HEK293 (cell line): ENCODE data around the gene AOAH.

Source experiments
- EGR2 ChIP-seq: fragments of 450-650 bp; formaldehyde crosslinking; IDR thresholded peaks from 2 replicates; pipeline ENCODE4 v1.5.1; 2016; ENCODE audit warnings: low read depth, missing biosample characterization, missing genetic modification characterization
- GFI1B ChIP-seq: fragments of 450-650 bp; formaldehyde crosslinking; IDR thresholded peaks from 2 replicates; pipeline ENCODE4 v1.5.1; 2016; ENCODE audit warnings: missing biosample characterization, missing genetic modification characterization
- GLI4 ChIP-seq: fragments of 450-650 bp; formaldehyde crosslinking; IDR thresholded peaks from 2 replicates; pipeline ENCODE4 v1.5.1; 2016; ENCODE audit warnings: missing biosample characterization, missing genetic modification characterization
- HOXA7 ChIP-seq: sonication (generic); formaldehyde crosslinking; IDR thresholded peaks from 2 replicates; pipeline ENCODE4 v1.8.1; 2022; ENCODE audit warnings: missing genetic modification reagents, borderline replicate concordance
- KLF17 ChIP-seq: fragments of 450-650 bp; formaldehyde crosslinking; IDR thresholded peaks from 2 replicates; pipeline ENCODE4 v1.5.1; 2016; ENCODE audit warnings: missing biosample characterization, missing genetic modification characterization
- PRDM6 ChIP-seq: fragments of 450-650 bp; formaldehyde crosslinking; IDR thresholded peaks from 2 replicates; pipeline ENCODE4 v1.5.1; 2017; ENCODE audit warnings: missing biosample characterization, missing genetic modification characterization
- ZEB2 ChIP-seq: fragments of 450-650 bp; formaldehyde crosslinking; IDR thresholded peaks from 2 replicates; pipeline ENCODE4 v1.5.1; 2016; ENCODE audit warnings: missing biosample characterization, missing genetic modification characterization
- ZNF175 ChIP-seq: fragments of 450-650 bp; formaldehyde crosslinking; IDR thresholded peaks from 2 replicates; pipeline ENCODE4 v1.5.1; 2016; ENCODE audit warnings: missing biosample characterization, missing genetic modification characterization
- ZNF18 ChIP-seq: fragments of 450-650 bp; formaldehyde crosslinking; IDR thresholded peaks from 2 replicates; pipeline ENCODE4 v1.5.1; 2016; ENCODE audit warnings: missing biosample characterization, missing genetic modification characterization
- ZNF311 ChIP-seq: fragments of 450-650 bp; formaldehyde crosslinking; IDR thresholded peaks from 2 replicates; pipeline ENCODE4 v1.5.1; 2017; ENCODE audit warnings: missing biosample characterization, missing genetic modification characterization, borderline replicate concordance
- ZNF350 ChIP-seq: fragments of 450-650 bp; formaldehyde crosslinking; IDR thresholded peaks from 2 replicates; pipeline ENCODE4 v1.5.0; 2017; ENCODE audit warnings: missing biosample characterization, mild to moderate bottlenecking, missing genetic modification characterization
- ZNF366 ChIP-seq: fragments of 450-650 bp; formaldehyde crosslinking; conservative IDR thresholded peaks from 2 replicates; pipeline ENCODE4 v1.5.1; 2016; ENCODE audit warnings: missing biosample characterization, missing genetic modification characterization
- ZNF416 ChIP-seq: fragments of 450-650 bp; formaldehyde crosslinking; IDR thresholded peaks from 2 replicates; pipeline ENCODE4 v1.5.1; 2016; ENCODE audit warnings: missing biosample characterization, missing genetic modification characterization
- ZNF449 ChIP-seq: fragments of 450-650 bp; formaldehyde crosslinking; IDR thresholded peaks from 2 replicates; pipeline ENCODE4 v1.5.1; 2017; ENCODE audit warnings: missing biosample characterization, mild to moderate bottlenecking, missing genetic modification characterization, moderate library complexity
- ZNF48 ChIP-seq: fragments of 450-650 bp; formaldehyde crosslinking; IDR thresholded peaks from 2 replicates; pipeline ENCODE4 v1.5.1; 2016; ENCODE audit warnings: missing biosample characterization, missing genetic modification characterization
- ZNF558 ChIP-seq: fragments of 450-650 bp; formaldehyde crosslinking; IDR thresholded peaks from 2 replicates; pipeline ENCODE4 v1.5.1; 2016; ENCODE audit warnings: missing biosample characterization, missing genetic modification characterization
- ZNF585B ChIP-seq: fragments of 450-650 bp; formaldehyde crosslinking; IDR thresholded peaks from 2 replicates; pipeline ENCODE4 v1.5.1; 2016; ENCODE audit warnings: missing biosample characterization, missing genetic modification characterization
- ZNF596 ChIP-seq: fragments of 450-650 bp; IDR thresholded peaks from 2 replicates; pipeline ENCODE4 v1.5.0; 2018; ENCODE audit warnings: missing biosample characterization, mild to moderate bottlenecking, missing genetic modification characterization, moderate library complexity
- ZNF621 ChIP-seq: fragments of 450-650 bp; formaldehyde crosslinking; IDR thresholded peaks from 2 replicates; pipeline ENCODE4 v1.5.1; 2017; ENCODE audit warnings: missing biosample characterization, missing genetic modification characterization
- ZNF624 ChIP-seq: fragments of 450-650 bp; formaldehyde crosslinking; IDR thresholded peaks from 2 replicates; pipeline ENCODE4 v1.5.1; 2017; ENCODE audit warnings: missing biosample characterization, missing genetic modification characterization
- ZNF645 ChIP-seq: fragments of 450-650 bp; formaldehyde crosslinking; IDR thresholded peaks from 2 replicates; pipeline ENCODE4; 2016; ENCODE audit warnings: missing biosample characterization, missing genetic modification characterization
- ZNF660 ChIP-seq: fragments of 450-650 bp; IDR thresholded peaks from 2 replicates; pipeline ENCODE4 v1.5.1; 2018; ENCODE audit warnings: missing biosample characterization, mild to moderate bottlenecking, missing genetic modification characterization
- ZNF670 ChIP-seq: fragments of 450-650 bp; formaldehyde crosslinking; IDR thresholded peaks from 2 replicates; pipeline ENCODE4 v1.5.1; 2016; ENCODE audit warnings: missing biosample characterization, missing genetic modification characterization, low read depth
- ZNF677 ChIP-seq: fragments of 450-650 bp; IDR thresholded peaks from 2 replicates; pipeline ENCODE4 v1.5.0; 2018; ENCODE audit warnings: missing biosample characterization, mild to moderate bottlenecking, missing genetic modification characterization, moderate library complexity
- ZSCAN18 ChIP-seq: fragments of 450-650 bp; formaldehyde crosslinking; IDR thresholded peaks from 2 replicates; pipeline ENCODE4 v1.5.1; 2016; ENCODE audit warnings: missing biosample characterization, missing genetic modification characterization

Gene AOAH

GRCh38 chr7:36653008-36653662, 71.2 kb downstream of the AOAH start (continued):
- TF ChIP-seq ZNF585B (tag by site-specific recombination) (no peak), ZNF175 (tag by site-specific recombination) (no peak), ZNF677 (tag by site-specific recombination) (no peak), ZNF596 (no peak), ZNF416 (no peak), ZNF558 (tag by site-specific recombination) (no peak), ZSCAN18 (tag by site-specific recombination) (no peak), ZNF624 (tag by site-specific recombination) (no peak), ZNF449 (tag by site-specific recombination) (no peak), ZNF660 (tag by site-specific recombination) (no peak), ZNF311 (tag by site-specific recombination) (no peak), ZNF645 (tag by site-specific recombination) (no peak), EGR2 (tag by site-specific recombination) (no peak), ZEB2 (tag by site-specific recombination) (0 out of 2 replicates have a peak, but pooled peaks have one; percentile 23), KLF17 (no peak), GFI1B (tag by site-specific recombination) (peak; percentile 60; the same call in 1 of the 2 replicates), ZNF48 (tag by site-specific recombination) (no peak), ZNF350 (no peak), ZNF366 (tag by site-specific recombination) (0 out of 2 replicates have a peak, but pooled peaks have one; percentile 21), ZNF621 (tag by site-specific recombination) (no peak), GLI4 (tag by site-specific recombination) (no peak), PRDM6 (tag by site-specific recombination) (peak; percentile 89), ZNF18 (tag by site-specific recombination) (no peak), ZNF670 (tag by site-specific recombination) (no peak), HOXA7 (CRISPR knock-in tag) (no peak)
